ENCODE measurements around the gene EME1.
A peak's percentile ranks its signal among the peaks of the same experiment; 100 is the strongest.

Gene EME1

DNA sequence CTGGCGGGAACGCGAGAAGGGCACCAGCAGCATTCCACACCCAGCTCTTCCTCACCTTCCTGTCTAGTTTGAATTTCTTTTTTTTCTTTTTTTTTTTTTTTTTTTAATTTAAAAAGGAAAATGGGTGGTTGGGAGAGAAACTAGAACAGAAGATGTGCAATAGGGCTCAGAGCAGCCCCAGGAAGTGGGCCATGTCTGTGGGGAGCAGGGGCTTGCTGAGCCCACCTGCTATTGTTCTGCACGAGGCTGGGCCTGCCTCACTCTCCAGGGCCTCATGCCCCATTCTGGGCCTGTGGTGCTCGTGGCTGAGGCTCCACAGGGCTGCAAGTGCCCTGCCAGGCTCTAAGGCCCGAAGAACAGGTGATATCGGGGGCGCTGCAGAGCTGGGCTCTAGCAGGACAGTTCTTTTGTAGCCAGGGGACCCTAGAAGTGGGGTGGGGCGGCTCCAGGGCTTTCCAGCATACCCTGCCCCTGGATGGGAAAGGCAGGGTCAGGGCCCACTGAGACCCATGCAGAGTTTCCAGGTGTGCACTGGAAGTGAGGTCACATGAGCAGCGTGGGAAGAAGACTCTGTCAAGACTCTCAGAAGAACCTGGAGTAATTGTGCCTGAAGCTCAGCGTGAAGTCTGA, 12.4 kb upstream of the EME1 start:
- H3K27me3 ChIP-seq (ENCODE audit: control insufficient read depth, insufficient read depth, low read length): no peaks in the 10 kb centered on the region

DNA sequence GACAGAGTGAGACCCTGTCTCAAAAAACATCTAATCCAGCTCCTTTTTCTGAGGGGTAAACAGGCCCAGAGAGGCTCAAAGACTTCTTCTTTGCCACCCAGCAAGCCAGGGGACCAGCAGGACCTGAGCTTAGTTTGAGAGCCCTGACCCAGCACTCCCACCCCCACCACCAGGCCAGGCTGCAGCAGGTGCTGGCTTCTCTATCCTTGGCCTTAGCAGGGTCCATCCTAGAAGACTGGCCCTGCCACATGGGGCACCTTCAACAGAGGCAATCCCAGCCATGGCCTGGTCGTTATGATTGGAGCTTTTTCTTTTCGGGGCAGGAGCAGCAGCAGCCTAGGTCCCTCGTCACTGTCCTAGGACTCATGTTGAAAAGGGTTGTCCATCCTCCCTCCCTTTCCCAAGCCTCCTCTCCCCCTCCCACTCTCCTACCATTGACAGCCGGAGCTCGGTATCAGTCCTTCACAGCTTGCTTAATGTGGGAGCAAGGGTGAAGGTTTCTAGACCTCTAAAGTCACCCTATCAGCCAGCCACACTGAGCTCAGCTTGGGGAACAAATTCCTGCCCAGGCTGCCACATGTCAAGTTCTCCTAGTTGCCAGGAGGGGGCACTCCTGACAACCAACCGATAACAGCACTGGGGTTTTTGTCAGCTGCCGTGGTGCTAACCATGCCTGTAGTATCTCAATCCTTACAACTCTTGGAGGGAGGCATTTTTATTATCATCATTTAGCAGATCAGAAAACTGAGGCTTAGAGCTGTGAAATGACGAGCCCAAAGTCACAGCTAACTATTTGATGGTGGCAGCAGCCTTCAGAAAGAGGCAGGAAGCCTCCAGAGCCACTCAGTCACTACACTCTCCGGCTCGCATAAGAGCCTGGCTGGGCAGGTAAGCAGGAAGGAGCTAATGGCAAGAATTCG, 11.2 kb upstream of the EME1 start:
- peaks cover 28% of the 10 kb centered on the region for H3K36me3 ChIP-seq (ENCODE audit: control insufficient read depth, insufficient read depth, low read length)
- H3K4me1 ChIP-seq (ENCODE audit: control insufficient read depth, insufficient read depth, low read length): peaks cover 2% of the 10 kb centered on the region
- no peak overlapping the region for H3K4me3 ChIP-seq (ENCODE audit: low read length)
- H3K9ac ChIP-seq (ENCODE audit: low read length): no peak overlapping the region
- no peak overlapping the region for H3K27ac ChIP-seq (ENCODE audit: low read depth, low read length)
- no peaks in the 10 kb centered on the region for H3K27me3 ChIP-seq (ENCODE audit: control insufficient read depth, insufficient read depth, low read length)

More for the DNA sequence above, 12.4 kb upstream of the EME1 start:
- Histone ChIP-seq H3K36me3 (ENCODE audit: control insufficient read depth, insufficient read depth, low read length) (peaks cover 19% of the 10 kb centered on the region), H3K27ac (ENCODE audit: low read depth, low read length) (no peak overlapping the region), H3K4me3 (ENCODE audit: low read length) (no peak overlapping the region), H3K4me1 (ENCODE audit: control insufficient read depth, insufficient read depth, low read length) (peaks cover 2% of the 10 kb centered on the region), H3K9ac (ENCODE audit: low read length) (no peak overlapping the region)

GRCh38 chr17:50362661-50363060, 10.4 kb upstream of the EME1 start:
- Histone ChIP-seq H3K9ac (ENCODE audit: low read length) (no peak overlapping the region), H3K36me3 (ENCODE audit: control insufficient read depth, insufficient read depth, low read length) (peaks cover 28% of the 10 kb centered on the region), H3K27me3 (ENCODE audit: control insufficient read depth, insufficient read depth, low read length) (no peaks in the 10 kb centered on the region), H3K27ac (ENCODE audit: low read depth, low read length) (no peak overlapping the region), H3K4me3 (ENCODE audit: low read length) (no peak overlapping the region), H3K4me1 (ENCODE audit: control insufficient read depth, insufficient read depth, low read length) (peaks cover 2% of the 10 kb centered on the region)

DNA sequence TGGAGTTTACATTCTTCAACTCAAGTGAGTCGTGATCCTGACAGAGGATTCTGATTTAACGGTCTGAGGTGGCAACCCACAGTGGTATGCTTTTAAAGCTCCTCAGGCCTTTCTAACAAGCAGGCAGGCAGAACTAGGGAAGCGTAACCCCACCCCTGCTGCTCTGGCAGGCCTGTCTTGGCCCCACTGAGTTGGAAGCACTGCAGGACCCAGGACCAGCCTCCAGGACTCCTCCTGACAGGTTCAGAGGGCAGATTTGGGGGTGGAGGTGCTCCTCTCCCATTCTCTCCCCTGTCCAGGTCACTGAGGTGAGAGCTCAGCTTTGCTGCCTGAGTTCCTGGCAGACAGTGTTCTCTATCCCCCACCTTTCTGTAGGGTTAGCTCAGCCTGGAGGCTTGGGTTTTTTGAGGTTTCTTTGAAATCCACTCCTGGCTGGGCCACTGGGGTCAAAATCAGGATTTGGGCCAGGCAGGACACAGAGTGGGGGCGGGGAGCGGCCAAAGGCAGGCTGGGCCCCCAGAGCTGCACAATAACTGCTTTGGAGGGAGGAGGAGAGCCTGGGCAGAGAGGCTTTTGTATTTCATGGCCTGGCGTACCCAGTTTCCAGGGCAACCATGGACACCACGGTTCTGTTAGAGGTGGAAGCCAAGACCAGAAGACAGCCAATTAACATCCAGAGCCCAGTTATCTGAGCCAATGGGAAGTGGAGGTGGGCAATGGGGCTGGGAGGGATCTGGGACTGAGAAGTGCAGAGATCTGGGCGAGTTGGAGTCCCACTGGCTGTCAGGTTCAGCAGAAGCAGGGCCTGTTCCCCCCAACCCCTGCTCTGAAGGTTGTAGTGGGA, 9.6 kb upstream of the EME1 start:
- H3K9ac ChIP-seq (ENCODE audit: low read length): no peak overlapping the region
- no peak overlapping the region for H3K4me3 ChIP-seq (ENCODE audit: low read length)
- peaks cover 35% of the 10 kb centered on the region for H3K36me3 ChIP-seq (ENCODE audit: control insufficient read depth, insufficient read depth, low read length)

DNA sequence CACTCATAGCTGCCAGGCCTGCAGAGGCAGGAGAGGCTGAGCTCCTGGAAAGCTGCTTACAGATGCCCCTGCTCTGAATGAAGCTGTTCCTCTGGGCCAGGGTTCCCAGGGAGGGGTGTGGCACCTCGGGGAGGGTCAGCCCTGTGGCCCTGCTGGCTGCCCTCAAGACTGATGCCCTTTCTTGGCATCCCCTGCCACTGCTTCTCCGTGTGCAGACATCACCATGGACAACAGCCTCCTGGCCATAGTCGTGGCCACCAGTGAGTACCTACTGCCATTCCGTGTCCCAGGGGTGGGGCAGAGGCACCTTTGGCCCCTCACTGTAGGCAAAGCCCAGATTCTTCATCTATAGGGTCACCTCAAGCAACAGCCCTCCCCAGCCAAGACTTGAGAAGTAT, 9.0 kb upstream of the EME1 start:
- Histone ChIP-seq H3K36me3 (ENCODE audit: control insufficient read depth, insufficient read depth, low read length) (peaks cover 32% of the 10 kb centered on the region), H3K27ac (ENCODE audit: low read depth, low read length) (no peak overlapping the region), H3K27me3 (ENCODE audit: control insufficient read depth, insufficient read depth, low read length) (no peaks in the 10 kb centered on the region), H3K4me3 (ENCODE audit: low read length) (no peak overlapping the region), H3K4me1 (ENCODE audit: control insufficient read depth, insufficient read depth, low read length) (peaks cover 2% of the 10 kb centered on the region), H3K9ac (ENCODE audit: low read length) (no peak overlapping the region)

More for the DNA sequence above, 9.6 kb upstream of the EME1 start:
- no peak overlapping the region for H3K27ac ChIP-seq (ENCODE audit: low read depth, low read length)
- H3K4me1 ChIP-seq (ENCODE audit: control insufficient read depth, insufficient read depth, low read length): peaks cover 2% of the 10 kb centered on the region
- no peaks in the 10 kb centered on the region for H3K27me3 ChIP-seq (ENCODE audit: control insufficient read depth, insufficient read depth, low read length)

- H3K9ac ChIP-seq (ENCODE audit: low read length): no peak overlapping the region
- H3K4me3 ChIP-seq (ENCODE audit: low read length): no peak overlapping the region
- H3K27me3 ChIP-seq (ENCODE audit: control insufficient read depth, insufficient read depth, low read length): no peaks in the 10 kb centered on the region
- H3K4me1 ChIP-seq (ENCODE audit: control insufficient read depth, insufficient read depth, low read length): peaks cover 2% of the 10 kb centered on the region
- H3K27ac ChIP-seq (ENCODE audit: low read depth, low read length): no peak overlapping the region
- H3K36me3 ChIP-seq (ENCODE audit: control insufficient read depth, insufficient read depth, low read length): peaks cover 29% of the 10 kb centered on the region
These were observed 8.3 kb upstream of the EME1 start for GRCh38 chr17:50364715-50365114.

- no peaks in the 10 kb centered on the region for H3K27me3 ChIP-seq (ENCODE audit: control insufficient read depth, insufficient read depth, low read length)
- no peak overlapping the region for H3K9ac ChIP-seq (ENCODE audit: low read length)
- no peak overlapping the region for H3K4me3 ChIP-seq (ENCODE audit: low read length)
- peaks cover 2% of the 10 kb centered on the region for H3K4me1 ChIP-seq (ENCODE audit: control insufficient read depth, insufficient read depth, low read length)
- H3K36me3 ChIP-seq (ENCODE audit: control insufficient read depth, insufficient read depth, low read length): peaks cover 33% of the 10 kb centered on the region
- H3K27ac ChIP-seq (ENCODE audit: low read depth, low read length): no peak overlapping the region
These were observed 7.9 kb upstream of the EME1 start for GRCh38 chr17:50365165-50365564.

GRCh38 chr17:50365649-50366393, 7.2 kb upstream of the EME1 start:
- Histone ChIP-seq H3K27ac (ENCODE audit: low read depth, low read length) (no peak overlapping the region), H3K27me3 (ENCODE audit: control insufficient read depth, insufficient read depth, low read length) (no peaks in the 10 kb centered on the region), H3K36me3 (ENCODE audit: control insufficient read depth, insufficient read depth, low read length) (peaks cover 37% of the 10 kb centered on the region), H3K4me3 (ENCODE audit: low read length) (no peak overlapping the region), H3K9ac (ENCODE audit: low read length) (no peak overlapping the region), H3K4me1 (ENCODE audit: control insufficient read depth, insufficient read depth, low read length) (peaks cover 2% of the 10 kb centered on the region)

GRCh38 chr17:50367401-50367800, 5.6 kb upstream of the EME1 start:
- Histone ChIP-seq H3K4me1 (ENCODE audit: control insufficient read depth, insufficient read depth, low read length) (peaks cover 5% of the 10 kb centered on the region), H3K4me3 (ENCODE audit: low read length) (no peak overlapping the region), H3K27ac (ENCODE audit: low read depth, low read length) (no peak overlapping the region), H3K36me3 (ENCODE audit: control insufficient read depth, insufficient read depth, low read length) (peaks cover 37% of the 10 kb centered on the region), H3K9ac (ENCODE audit: low read length) (no peak overlapping the region), H3K27me3 (ENCODE audit: control insufficient read depth, insufficient read depth, low read length) (no peaks in the 10 kb centered on the region)

DNA sequence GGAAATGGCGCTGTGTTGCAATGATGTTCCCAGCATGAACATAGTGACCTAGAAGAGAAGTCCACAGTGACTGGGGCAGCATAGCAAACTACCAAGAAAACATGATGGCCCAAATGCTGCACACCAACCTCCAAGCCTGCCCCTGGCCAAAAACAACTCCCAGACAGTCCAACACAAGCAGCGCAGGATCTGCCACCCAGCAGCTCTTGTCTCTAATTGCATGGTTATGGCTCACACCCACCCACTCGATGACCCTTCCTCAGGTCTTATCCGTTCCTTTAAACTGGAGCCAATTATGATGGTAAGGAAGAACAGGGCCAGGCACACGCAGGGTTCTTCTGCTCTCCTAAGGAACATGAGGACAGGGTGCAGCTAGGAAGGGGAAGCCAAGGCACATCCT, 3.0 kb upstream of the EME1 start:
- Histone ChIP-seq H3K27me3 (ENCODE audit: control insufficient read depth, insufficient read depth, low read length) (no peaks in the 10 kb centered on the region), H3K9ac (ENCODE audit: low read length) (no peak overlapping the region), H3K27ac (ENCODE audit: low read depth, low read length) (no peak overlapping the region), H3K4me1 (ENCODE audit: control insufficient read depth, insufficient read depth, low read length) (peaks cover 5% of the 10 kb centered on the region), H3K36me3 (ENCODE audit: control insufficient read depth, insufficient read depth, low read length) (peaks cover 37% of the 10 kb centered on the region), H3K4me3 (ENCODE audit: low read length) (no peak overlapping the region)

DNA sequence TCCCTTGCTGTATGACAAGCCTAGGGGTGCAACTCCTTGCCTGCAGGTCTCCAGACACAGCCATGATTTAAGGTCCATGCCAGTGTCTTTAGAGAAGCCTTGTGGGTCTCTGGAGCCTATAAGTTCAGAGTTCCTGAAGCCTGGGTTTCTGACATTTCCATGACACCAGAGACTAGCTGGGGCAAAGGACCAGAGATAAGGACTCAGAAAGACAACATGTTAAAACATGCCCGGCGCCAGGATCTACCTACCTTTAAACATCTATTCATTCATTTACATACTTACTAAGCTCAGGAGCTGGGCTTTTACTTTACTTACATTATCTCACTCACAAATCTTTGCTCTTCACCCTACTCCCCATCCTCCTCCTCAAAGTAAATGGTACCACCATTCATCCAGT, 1.5 kb upstream of the EME1 start:
- Histone ChIP-seq H3K27ac (ENCODE audit: low read depth, low read length) (no peak overlapping the region), H3K4me3 (ENCODE audit: low read length) (peak overlapping the region; percentile 98), H3K9ac (ENCODE audit: low read length) (no peak overlapping the region), H3K4me1 (ENCODE audit: control insufficient read depth, insufficient read depth, low read length) (peaks cover 5% of the 10 kb centered on the region), H3K36me3 (ENCODE audit: control insufficient read depth, insufficient read depth, low read length) (peaks cover 26% of the 10 kb centered on the region), H3K27me3 (ENCODE audit: control insufficient read depth, insufficient read depth, low read length) (no peaks in the 10 kb centered on the region)
